ENCODE results near the gene KIAA1328.
A peak's percentile ranks its signal among the peaks of the same experiment; 100 is the strongest.
"Not testable (repeated sequence)": the region's sequence is repeated elsewhere in the genome, so short reads cannot be mapped to it uniquely, and the experiment has no call there.

KIAA1328 gene

DNA sequence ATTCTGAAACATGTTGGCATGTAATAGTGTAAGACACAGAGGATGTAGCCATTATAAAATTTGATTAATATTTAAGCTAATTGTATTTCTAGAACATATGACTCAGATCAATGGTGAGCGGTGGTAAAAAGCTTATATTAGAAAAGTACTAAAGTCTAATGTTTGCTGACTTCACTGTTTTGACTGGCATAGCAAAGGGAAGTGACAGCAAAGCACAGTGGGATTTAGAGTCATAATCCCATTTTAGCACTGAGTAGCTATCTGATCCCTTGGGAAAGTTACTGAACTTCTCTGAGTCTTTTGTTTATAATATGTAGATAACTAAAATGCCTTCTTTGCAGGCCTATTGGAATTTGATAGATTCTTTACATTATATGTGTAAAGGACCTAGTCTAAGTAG, 60.4 kb downstream of the KIAA1328 start:
- DNase-seq, result no peak

DNA sequence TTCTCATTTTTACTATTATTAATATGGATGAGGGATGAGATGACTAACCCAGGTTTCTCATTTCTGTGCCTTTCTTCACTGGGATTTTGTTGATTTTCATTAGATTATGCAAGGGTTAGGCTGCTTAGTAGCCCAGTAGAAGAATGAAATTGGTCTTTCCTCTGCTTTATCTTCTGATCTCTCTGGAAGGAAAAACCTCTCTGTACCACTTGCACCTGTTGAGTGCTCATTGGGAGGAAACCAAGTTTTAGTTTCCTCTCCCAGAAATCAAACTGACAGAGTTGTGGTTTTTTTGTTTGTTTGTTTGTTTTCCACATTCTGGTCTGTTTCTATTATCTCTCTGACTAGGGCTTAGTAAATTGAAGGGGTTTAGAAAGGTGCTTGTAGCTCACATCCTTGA, 60.8 kb downstream of the KIAA1328 start:
- DNase-seq, result no peak

DNA sequence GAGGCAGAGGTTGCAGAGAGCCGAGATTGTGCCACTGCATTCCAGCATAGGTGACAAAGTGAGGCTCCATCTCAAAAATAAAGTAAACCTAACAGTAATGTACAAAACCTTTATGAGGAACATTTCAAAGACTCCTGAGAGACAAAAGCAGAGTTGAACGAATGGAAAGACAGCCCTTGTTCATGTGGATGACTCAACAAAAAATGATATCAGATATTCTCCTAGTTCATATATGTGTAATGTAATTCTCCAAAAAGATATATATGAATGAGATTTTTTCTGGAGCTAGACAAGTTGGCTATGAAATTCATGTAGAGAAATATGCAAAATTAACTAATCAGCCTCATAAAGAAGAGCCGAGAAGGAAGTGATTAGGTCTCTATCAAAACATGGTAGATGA, 61.7 kb downstream of the KIAA1328 start:
- no peak for DNase-seq

DNA sequence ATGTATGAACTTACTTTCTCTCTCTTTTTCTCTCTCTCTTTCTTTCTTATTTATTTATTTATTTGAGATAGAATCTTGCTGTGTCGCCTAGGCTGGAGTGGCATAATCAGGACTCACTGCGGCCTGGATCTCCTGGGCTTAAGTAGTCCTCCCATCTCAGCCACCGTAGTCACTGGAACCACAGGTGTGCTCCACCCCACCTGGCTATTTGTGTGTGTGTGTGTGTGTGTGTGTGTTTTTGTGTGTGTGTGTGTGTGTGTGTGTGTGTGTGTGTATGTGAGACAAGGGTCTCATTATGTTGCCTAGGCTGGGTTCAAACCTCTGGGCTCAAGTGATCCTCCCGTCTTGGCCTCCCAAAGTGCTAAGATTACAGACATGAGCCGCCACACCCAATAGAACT, 64.3 kb downstream of the KIAA1328 start:
- DNase-seq, result no peak

DNA sequence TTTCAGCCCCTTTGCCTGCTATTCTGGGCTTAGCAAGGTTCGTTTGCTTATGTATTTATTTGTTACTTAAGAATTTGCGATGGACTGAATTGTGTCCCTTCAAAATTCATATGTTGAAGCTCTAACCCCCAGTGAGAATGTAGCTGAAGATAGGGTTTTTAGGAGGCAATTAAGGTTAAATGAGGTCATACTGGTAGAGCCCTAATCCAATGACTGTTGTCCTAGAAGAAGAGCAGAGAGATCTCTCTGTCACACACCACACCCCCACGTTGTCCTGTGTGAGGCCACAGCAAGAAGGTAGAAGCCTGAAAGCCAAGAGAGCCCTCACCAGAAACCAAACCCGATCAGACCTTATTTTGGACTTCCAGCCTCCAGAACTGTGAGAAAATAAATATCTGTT, 66.7 kb downstream of the KIAA1328 start:
- no peak for DNase-seq

DNA sequence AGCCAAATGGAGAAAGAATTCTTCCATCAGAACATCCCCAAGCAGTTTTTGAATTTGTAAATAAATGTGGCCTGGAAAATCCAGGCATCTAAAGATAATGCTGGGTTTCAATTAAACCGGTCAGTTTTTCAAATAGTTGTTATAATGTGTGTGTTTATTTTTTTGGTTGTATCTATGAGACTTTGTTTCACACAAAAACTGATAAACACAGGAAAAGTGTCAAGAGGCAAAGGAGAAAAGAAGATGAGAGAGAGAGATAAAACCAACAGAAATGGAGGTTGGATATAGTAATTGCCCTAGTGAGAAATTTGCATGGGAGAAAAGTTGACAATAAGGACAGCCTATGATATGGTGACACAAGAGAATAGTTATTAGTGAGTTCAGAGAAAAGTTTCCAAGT, 68.3 kb downstream of the KIAA1328 start:
- no peak for DNase-seq

DNA sequence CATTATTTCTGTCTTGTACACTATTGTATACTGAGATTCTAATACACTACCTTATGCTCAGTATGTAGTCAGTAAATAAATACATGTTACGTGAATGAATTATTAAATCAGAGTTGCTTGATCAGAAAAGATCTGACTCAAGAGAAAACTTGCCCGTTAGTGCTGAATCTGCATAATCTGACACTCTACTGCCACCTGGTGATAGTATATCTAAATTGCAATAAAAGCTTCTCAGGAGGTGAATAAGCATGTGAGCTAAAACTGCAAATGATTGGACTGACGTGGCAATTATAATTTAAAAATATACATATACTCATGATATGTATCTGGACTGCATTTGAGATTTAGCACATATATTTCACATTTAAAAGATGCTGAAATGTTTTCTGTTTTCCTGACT, 70.4 kb downstream of the KIAA1328 start:
- peak in 1 of 2 donors; percentile 15 for DNase-seq

DNA sequence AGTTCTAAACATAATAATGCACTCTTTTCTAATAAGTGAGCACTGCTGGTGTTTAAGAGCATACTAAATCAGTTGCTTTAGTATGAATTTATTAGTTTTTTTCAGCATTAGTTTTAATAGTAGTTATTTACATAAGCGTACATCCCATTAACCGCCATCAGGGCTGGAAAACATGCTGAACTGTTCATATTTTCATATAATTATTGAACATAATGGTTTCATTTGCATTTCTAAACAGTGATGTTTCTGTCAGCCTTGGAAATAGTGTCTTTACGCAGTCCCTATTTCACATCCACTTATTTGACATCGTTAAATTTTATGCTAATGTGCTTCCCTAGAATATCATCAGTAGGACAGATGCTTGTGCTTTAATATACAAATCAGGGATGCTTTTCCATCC, 71.5 kb downstream of the KIAA1328 start:
- no peak for DNase-seq

DNA sequence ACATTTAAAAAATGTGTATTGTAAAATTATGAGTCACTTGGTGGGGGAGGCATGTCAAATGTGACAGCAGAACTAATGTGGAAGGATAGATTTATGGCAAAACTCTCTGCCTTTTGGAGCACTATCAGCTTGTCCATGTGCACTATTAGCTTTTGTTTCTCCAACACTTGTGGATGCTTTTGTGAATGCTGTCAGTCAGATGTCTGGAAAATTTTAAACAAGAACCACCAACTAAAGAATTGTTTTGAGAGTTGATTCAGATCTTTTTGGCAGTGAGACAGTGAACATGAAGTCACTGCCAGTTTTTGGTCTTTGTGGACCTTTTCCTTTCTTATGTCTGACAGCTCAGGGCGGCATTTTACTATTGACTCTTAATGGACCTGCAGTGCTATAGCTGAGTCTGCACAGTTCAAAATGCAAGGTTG, 72.4 kb downstream of the KIAA1328 start:
- DNase-seq, result no peak

DNA sequence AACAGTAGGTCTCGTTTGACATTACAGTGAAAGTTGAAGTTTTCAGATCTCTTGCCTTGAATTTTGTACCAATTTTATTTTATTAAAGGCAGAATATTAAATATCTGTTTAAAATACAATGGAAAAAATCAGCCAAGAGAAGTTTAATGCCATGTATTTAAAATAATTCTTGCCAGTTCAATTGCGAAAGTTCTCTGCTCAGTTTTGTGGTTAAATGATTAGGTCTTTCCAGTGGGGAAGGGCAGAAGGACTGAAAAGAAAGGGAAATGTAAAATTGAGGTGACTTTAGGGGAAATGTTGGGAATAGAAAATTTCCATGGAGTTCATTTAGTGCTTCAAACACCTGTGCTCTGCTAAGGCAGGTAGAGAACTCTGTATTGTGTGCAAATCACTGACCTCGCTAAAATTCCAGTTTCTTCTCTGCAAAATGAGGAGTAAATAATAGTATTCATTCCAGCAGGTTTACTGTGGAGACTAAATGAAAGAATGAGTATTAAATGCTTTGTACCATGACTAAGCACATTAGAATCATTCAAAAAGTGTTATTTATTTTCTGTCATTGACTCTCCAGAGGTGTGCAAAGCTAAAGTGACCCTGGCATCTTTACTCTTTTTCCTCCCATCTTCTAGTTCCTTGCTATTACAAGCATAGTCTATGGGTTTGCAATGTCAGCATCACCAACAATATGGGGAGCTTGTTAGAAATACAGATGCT, 74.4 kb downstream of the KIAA1328 start:
- no peak for DNase-seq

DNA sequence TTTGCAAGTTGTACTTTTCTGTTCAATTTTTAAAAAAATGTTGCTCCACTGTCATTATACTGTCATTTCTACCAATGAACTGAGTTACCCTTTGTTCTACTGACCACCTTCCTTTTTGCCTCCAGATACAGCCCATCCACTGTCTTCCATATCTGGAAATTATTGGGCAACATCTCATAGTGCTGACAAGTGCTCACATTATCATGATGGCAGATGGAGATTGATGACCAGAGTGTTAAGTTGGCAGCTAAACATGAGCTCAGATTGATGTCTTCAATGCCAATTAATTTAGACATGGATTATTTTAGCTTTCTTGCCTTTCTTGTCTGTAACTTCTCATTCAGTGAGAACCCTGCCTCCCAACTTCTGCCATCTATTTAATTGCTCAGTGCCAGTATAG, 76.6 kb downstream of the KIAA1328 start:
- no peak for DNase-seq

DNA sequence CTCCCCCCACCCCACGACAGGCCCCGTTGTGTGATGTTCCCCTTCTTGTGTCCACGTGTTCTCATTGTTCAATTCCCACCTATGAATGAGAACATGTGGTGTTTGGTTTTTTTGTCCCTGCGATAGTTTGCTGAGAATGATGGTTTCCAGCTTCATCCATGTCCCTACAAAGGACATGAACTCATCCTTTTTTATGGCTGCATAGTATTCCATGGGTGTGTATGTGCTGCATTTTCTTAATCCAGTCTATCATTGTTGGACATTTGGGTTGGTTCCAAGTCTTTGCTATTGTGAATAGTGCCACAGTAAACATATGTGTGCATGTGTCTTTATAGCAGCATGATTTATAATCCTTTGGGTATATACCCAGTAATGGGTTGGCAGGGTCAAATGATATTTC, 80.4 kb downstream of the KIAA1328 start:
- not testable (repeated sequence) for DNase-seq

DNA sequence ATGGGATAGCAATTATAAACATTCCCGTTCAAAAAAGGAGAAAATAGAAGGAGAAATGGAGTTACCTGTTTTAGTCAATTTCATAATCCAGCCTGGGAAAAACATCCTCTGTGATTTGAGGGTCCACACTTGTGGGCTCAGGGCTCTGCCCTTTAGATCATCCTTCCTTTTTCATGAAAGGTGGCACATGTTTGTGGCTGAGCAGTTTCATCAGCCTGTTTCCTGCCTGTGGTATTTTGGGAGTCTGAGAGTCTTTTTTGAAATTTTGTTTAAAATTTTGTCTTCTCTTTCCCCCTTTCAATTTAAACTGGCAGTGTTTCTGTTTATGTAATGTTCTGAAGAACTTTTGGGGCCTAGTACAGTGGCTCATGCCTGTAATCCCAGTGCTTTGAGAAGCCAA, 84.0 kb downstream of the KIAA1328 start:
- no peak for DNase-seq

DNA sequence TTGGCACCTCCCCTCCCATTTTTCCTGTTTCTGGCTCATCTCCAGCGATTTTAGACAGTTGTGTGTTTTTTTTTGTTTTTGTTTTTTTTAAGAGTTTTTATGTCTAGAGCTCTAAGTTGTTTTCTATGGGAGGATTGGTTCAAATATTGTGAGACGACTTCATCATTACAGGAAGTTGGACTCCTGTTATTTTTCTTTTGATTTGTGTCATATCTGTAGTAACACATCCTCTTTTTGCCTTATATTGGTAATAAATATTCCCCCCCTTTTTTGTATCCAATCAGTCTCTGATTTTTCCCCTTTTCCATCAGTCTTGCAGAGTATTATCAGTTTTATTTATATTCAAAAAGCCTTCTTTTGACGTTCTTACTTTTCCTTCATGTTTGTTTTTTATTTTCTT, 89.0 kb downstream of the KIAA1328 start:
- DNase-seq, result no peak

DNA sequence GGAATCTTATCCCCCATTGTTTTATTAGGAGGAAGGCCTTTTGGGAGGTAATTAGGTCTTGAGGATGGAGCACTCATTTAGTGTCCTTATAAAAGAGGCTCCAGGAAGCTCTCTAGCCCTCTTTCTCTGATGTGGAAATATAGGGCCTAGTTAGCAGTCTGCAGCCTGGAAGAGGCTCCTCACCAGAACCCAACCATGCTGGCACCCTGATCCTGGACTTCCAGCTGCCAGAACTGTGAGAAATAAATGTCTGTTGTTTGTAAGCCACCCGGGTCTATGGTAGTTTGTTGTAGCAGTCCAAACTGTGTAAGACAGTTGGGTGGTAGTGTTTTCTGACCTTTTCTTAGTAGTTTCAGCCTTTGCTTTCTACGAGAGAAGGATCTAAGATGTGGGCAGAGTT, 100.7 kb downstream of the KIAA1328 start:
- DNase-seq, result no peak

DNA sequence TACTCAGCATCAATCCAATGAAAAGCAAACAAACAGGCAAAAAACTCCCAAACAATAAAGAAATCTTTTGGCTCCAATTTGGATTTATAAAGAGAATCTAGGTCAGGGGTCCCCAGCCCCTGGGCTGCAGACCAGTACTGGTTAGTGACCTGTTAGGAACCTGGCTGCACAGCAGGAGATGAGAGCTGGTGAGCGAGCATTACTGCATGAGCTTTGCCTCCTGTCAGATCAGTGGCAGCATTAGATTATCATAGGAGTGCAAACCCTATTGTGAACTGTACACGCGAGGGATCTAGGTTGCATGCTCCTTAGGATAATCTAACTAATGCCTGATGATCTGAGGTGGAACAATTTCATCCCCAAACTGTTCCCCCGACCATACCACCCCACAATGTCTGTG, 102.2 kb downstream of the KIAA1328 start:
- DNase-seq, result no peak

DNA sequence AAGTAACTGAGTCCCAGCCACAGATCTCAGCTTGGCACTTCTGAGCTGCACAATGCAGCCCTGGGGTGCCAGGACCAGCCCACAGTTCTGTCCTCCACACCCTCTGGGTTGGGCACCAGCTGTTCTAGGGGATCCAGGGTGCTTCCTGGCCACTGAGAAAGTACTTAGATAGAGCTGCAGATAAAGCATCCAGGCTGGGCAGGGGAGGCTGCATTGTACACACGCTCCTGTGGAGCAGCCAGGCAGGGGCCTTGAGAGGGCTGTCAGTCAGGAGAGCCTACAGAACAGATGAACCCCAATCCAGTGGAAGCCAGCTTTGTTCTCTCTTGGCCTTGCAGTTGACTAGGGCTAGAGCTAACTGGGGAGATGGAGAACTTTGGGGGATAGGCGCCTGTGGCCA, 104.6 kb downstream of the KIAA1328 start:
- no peak for DNase-seq

DNA sequence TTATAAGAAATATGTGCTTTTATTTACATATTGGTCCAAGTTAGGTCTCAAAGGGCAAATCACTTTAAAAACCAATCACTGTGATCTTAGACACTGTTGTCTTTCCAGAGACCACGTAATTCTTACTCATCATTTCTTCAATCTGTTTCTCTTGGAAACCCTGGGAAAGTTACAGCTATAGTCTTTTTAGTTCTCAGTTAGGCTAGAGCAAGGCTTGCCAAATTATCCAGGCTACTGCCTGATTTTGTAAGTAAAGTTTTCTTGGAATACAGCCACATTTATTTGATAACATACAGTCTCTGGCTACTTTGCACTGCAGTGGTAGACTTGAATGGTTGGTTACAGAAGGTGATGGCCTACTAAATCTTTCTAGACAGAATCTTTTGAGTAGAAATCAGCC, 106.0 kb downstream of the KIAA1328 start:
- DNase-seq, result no peak

DNA sequence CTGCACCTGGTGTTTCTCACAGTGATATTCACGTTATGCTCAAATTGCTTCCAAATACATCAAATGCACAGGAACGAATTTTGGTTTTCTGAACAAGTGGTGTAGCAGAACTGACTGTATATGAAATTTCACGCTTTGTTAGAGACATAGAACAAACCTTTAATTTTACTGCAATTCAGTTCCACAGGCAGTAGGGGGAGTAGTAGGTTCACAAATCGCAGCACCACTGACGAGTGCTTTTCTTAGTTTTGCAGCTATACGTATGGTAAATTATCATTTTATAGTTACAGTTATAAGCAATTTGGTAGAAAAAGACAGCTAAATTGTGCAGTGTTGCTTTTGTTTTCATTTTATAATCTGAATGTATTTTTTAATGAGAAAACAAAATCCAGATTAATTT, 113.3 kb downstream of the KIAA1328 start:
- DNase-seq, result peak in 1 of 2 donors; percentile 11

DNA sequence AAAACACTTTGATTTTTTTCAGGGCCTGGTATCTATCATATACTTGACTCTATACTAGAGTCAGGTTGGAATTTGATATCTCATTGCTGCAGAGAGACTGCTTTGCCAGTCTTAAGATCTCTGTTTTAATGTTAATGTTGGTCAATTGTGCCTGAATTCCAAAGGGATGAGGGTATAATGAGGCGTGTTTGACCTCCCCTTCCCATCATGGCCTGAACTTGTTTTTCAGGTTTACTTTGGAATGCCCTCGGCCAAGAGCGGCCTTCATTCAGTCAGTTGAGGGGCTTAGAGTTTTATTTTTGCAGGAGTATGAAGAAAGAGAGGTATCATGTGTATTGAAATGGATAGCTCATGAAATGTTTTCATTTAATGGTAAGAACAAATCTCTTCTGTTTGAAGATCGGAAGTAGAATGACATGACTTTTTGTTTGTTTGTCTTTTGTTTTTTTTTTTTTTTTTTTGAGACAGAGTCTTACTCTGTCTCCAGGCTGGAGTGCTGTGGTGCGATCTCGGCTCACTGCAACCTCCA, 119.0 kb downstream of the KIAA1328 start:
- no peak for DNase-seq

DNA sequence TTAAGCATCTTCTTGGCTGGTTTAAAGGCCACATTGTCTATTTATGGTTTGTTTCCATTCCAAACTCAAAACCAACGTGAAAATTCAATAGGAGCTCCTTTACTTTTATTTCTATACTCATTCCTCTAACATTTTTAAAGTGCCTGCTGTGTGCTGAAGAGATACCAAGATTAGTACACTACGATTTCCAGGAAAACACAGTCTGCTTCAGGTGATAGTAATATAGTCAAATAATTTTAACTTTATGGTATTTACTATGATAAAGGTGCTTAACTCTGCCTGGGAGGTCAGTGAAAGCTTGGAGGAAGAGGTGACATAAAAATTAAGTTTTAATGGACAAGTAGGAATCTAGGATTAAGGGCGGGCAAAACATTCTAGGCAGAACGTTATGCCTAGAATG, 121.4 kb downstream of the KIAA1328 start:
- no peak for DNase-seq

DNA sequence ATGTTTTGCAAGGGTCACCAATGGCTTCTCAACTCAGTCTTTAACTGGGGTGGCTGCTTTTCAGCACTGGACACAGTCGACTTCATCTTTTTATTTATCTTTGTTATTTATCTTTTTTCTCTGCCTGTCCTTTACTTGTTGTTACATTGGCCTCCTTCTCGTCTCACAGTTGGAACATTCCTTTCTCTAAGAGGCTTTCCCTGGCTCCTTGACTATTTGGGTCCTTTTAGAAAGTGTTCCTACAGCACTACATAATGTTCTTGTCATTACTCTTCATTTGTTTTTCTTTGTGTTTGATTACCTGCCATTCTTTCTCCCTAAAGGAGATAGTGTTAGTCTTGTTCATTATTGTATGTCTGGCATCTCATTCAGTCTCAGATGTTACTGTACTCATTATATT, 122.0 kb downstream of the KIAA1328 start:
- DNase-seq, result no peak

DNA sequence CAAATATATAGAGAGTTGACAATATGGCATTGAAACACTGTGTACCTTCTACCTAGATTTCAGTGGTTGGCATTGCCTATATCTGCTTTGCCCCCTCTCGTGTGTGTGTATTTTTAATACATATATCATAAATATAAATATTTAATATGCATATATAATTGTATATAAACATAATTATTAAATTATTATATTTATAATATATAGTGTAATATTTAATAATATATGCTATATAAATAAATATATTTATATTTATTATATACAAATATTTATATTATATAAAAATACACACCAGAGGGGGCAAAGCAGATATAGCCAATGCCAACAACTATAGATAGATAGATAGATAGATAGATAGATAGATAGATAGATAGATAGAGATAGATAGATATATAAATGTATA, 124.1 kb downstream of the KIAA1328 start:
- DNase-seq, result no peak

DNA sequence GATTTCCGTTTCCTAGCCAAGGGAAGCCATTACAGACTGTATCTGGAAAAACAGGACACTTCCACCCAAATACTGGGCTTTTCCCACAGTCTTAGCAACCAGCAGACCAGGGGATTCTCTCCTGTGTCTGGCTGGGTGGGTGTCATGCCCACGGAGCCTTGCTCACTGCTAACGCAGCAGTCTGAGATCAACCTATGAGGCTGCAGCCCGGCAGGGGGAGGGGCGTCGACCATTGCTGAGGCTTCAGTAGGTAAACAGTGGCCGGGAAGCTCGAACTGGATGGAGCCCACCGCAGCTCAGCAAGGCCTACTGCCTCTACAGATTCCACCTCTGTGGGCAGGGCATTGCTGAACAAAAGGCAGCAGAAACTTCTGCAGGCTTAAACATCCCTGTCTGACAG, 131.1 kb downstream of the KIAA1328 start:
- DNase-seq, result no peak

DNA sequence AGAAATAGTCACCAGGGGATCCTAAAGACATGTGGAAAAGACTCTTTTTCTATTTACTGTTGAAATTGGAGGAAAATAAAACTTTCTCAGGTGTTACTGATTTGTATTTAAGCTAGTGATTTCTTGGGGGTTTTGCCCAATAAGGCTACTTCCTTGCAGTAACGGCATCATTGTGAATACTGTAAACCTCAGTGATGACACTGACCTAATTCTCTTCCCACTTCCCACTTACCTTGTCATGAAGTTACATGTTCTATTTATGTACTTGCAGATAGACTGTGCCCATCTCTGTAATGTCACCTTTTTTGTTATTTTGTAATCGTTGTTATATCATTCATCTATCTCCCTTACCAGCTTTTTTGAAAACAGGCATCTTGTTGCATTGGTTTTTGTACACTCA, 134.5 kb downstream of the KIAA1328 start:
- DNase-seq, result no peak
